MM.1S (cell line): ENCODE measurements around the gene ZNF587B.
"Not testable (repeated sequence)": the region's sequence is repeated elsewhere in the genome, so short reads cannot be mapped to it uniquely, and the experiment has no call there.

ENCODE experiments used
- EZH2phosphoT487 ChIP-seq: fragments of 300-600 bp; sonication (generic); IDR thresholded peaks from 2 replicates; pipeline ENCODE4 v1.6.1; 2018; ENCODE audit warnings: antibody characterized with exemption, low read length
- TF ChIP-seq, protein P1 (sequence below): fragments of 300-600 bp; sonication (generic); IDR thresholded peaks from 2 replicates; pipeline ENCODE4 v1.5.1; 2016; ENCODE audit warnings: antibody characterized with exemption, low read length, mixed read lengths

GRCh38 chr19:57847164-57847563 is 17.1 kb downstream of the ZNF587B start:
- TF ChIP-seq, protein P1, sequence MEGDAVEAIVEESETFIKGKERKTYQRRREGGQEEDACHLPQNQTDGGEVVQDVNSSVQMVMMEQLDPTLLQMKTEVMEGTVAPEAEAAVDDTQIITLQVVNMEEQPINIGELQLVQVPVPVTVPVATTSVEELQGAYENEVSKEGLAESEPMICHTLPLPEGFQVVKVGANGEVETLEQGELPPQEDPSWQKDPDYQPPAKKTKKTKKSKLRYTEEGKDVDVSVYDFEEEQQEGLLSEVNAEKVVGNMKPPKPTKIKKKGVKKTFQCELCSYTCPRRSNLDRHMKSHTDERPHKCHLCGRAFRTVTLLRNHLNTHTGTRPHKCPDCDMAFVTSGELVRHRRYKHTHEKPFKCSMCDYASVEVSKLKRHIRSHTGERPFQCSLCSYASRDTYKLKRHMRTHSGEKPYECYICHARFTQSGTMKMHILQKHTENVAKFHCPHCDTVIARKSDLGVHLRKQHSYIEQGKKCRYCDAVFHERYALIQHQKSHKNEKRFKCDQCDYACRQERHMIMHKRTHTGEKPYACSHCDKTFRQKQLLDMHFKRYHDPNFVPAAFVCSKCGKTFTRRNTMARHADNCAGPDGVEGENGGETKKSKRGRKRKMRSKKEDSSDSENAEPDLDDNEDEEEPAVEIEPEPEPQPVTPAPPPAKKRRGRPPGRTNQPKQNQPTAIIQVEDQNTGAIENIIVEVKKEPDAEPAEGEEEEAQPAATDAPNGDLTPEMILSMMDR = not testable (repeated sequence)
- not testable (repeated sequence) for TF ChIP-seq EZH2phosphoT487
